ENCODE measurements around the gene SMYD3.
A peak's percentile ranks its signal among the peaks of the same experiment; 100 is the strongest.
"Not testable (repeated sequence)": the region's sequence is repeated elsewhere in the genome, so short reads cannot be mapped to it uniquely, and the experiment has no call there.

The SMYD3 gene

DNA sequence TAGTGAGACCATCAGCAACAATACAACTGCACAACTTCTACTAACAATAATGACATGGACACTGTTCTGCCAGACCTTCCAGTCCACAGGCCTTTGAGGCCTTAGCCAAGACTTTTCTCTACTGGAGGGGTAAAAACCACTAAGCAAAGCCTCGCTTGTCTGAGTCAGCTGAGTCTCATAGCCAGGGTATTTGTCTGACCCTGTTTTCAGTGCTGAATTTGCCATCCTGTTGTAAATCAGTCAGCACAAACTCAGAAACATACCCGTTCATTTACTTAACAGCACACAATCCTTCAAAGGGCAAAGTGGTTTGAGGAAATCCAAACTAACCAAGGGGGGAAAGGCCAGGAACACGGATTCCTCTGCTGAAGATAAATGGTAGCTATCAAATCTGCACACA is 537.8 kb downstream of the SMYD3 start:
- no peak for DNase-seq

DNA sequence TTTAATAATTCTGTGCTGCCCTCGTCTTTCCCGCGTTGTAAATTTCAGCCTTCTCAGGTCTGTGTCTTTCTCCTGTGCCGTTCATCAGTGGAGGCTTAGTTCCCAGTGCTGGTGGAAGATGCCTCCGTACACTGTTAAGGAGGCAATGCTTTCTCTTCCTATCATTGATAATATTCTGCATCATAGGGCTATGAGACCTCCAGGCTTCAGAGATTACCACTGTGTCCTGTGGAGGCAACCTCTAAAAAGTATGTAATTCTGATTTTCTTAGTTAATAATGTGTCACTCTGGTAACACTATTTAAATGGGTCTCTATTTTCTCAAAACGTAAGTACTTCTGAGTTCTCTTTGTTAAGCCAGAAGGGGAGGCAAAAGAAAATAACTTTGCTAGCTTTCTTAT is 538.3 kb downstream of the SMYD3 start:
- DNase-seq = no peak

DNA sequence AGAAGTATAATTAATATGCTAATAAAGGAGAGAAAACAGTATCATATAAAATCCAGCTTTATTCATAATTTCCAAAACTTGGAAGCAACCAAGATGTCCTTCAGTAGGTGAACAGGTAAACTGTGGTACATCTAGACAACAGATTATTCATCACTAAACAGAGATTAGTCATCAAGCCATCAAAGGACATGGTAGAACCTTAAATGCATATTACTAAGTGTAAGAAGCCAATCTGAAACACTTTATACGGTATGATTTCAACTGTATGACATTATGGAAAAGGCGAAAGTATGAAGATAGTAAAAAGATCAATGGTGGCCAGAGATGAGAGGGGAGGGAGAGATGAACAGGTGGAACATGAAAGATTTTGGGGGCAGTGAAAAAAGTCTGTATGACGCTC is 541.7 kb downstream of the SMYD3 start:
- no peak for DNase-seq

DNA sequence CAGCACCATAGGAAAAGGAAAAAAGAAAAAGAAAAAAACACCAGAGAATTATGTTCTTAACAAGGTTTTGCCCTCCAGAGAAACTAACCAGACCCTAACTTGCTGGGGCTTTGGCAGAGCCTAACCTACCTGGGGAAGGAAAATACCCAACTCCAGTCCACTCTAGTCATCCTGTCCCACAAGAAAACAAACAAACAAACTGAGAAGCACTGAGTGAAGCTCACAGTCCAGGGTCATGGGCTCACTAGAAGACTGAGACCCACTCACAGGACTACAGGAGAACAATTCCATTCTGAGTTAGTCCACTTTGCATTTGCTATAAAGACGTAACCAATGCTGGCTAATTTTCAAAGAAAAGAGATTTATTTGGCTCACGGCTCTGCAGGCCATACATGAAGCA is 543.4 kb downstream of the SMYD3 start:
- no peak for DNase-seq

DNA sequence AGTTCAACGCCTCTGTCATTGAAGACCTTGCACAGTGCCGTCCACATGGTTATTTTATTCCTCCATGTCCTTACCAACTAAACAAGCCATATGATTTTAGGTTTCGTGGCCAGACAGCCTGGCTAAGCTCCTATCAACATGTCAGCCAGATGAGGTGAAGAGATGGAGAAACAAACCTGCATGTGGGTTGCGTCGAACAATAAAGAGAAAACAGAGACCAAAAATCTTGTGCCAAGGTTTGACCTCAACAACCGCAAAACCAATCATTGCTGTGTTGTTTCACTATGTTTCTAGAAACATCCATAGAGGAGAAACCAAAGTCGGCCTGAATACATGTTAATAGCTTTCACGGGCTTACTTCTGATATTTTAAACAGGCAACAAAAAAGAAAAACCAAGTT is 544.6 kb downstream of the SMYD3 start:
- no peak for DNase-seq

DNA sequence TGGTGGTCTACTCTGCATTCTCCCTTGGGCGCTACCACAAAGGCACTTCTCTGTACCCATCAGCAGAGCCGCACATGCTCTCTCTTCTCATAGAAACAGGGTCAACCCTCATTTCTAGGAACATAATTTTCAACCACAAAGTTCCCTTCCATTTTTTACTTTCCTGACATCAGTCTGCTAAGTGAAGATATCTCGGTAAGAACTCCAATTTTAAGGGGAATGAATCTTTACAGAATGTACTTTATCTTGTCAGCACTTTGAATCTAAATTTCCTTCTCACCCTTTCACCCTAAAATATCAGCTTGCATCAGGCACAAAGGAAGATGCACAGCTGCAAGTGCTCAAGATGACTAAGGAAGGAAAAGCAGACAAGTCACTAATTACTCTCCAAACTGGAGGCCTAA is 545.9 kb downstream of the SMYD3 start:
- DNase-seq = no peak

DNA sequence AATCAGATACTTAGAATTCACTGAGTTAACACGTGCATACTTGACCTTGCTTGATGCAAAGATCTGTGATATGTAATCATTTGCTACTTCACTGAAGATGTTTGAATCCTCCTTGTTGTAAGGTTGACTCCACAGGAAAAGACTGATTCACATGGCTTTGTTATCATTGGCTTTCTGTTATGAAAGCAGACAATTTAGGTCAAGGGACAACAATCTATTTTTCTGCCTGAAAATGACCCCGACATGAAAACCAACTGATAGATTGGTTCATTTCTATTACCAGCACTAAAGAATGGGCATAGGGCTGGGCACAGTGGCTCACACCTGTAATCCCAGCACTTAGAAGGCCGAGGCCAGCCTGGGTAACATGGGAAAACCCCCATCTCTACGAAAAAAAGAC is 546.9 kb downstream of the SMYD3 start:
- DNase-seq = no peak

DNA sequence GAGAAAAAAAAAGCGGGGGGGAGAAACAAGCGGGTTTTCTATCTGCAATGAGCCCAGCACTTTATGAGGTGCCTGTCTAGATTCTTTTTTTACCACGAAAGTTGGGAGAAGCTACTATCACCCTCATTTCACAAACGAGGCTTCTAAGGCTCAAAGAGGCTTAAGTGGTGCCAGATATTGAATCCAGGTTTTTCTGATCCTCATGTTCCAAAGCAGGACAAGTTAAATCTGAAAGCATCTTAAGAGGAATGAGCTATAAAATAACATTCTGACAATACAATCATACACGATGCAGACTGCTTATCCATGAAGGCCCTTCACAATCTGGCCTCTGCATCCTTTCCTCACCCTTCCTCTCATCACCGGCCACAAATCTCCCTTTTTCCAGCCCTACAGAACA is 549.1 kb downstream of the SMYD3 start:
- DNase-seq = no peak

DNA sequence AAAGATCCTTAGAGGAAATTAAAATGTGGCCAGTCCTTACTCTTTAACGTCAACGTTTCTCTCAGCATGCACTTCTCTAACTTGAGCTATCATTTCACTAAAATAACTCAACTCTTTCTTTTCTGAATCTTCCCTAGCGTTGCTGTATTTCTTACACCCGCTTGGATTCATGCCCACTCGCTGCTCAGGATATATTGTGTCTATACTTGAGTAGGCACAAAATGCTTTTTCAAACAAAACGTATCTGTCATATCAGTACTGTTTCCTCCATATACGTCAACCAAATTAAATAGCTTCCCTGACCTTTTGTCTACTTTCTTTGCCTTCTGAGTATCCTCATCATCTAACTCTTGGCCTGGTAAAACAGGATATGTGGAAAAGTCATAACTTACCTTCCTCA is 549.7 kb downstream of the SMYD3 start:
- DNase-seq = no peak

DNA sequence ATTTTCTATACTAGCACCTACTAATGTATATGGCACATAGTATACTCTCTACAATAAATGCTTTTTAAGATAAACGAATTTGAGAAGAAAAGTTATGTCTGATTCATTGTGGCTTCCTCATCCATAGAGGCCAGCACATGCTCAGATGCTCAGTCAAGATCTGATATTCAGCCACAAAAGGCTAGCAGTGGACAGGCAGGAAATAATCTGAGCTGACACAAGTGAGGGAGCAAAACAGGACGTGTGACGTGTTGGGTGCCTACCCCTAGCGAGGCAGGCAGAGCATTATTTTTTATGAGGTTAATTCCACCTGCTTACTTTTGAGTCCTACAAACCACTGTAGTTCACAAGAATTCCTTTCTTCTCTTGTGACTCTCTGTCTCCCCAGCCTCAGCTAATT is 550.9 kb downstream of the SMYD3 start:
- peak; percentile 11 for DNase-seq

DNA sequence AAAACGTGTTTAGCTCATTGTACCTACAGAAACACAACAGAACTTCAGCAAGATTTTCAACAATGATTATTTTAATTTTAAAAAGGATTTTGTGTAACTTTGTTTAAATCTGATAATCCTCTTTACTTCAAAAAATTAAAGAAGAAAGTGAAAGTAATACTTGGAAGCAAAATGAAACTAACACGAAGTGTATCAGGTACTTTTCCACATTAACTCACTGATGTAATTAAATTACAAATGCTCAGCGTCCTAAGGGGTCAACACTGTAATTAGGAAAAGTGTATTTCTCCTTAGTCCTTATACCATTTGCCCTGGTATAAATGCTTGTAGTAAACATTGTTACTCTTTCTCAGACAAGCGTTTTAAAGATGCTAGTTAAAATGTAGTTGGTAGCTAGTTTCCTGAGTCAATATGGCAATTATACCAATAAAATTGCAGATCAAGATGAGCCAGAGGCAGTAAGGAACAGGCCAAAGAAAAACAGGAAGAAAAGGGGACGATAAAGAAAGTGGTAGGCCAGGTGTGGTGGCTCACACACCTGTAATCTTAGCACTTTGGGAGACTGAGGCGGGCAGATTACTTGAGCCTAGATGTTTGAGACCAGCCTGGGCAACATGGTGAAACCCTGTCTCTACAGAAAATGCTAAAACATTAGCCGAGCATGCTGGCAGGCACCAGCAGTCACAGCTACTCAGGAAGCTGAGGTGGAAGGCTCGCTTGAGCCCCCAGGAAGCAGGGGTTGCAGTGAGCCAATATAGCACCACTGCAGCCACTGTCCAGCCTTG is 553.0 kb downstream of the SMYD3 start:
- DNase-seq = no peak

DNA sequence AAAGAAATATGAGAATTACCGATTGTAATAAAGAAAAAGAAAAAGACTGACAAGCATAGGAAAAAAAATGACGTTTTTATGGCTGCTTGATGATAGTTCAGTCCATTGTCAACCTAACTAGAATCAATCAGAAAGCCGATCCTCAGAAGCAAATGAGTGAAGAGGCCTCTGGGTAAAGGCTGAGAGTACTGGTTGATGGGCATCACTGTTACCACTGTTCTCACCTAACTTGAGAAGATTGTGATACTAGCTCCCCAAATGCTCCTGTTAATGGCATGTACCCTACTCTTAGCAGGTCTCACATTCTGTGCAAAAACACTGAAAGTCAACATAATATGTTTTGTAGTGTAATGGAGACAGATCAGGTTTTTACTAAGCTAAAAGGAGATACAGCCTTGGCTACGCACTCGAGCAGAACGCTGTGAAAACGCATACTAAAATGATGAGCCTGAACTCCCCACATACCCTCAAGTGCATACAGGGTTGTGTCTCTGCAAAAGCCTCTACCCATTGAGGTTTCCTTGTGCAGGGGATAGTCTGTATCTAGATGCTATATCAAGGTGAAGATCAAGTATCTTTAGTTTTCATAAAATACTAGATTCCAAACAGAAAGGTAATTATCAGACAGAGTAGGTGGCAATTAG is 554.6 kb downstream of the SMYD3 start:
- no peak for DNase-seq

DNA sequence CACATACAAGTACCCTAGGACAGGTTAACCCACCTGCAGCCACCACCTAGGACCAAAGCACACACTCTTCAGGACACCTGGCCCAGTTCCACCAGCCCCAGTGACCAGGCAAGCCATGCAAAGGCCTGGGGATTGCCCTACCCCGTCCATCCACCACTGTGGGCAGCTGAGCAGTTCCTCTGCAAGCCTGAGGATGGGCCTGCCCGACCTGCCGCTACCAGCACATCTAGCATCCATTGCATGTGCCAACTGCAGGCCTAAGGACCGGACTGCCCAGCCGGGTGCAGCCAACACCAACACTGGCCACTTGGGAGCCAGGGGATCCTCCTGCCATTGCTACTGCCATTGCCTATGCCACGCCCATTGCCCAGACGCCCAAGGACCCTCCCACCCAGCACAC is 558.3 kb downstream of the SMYD3 start:
- DNase-seq = no peak

DNA sequence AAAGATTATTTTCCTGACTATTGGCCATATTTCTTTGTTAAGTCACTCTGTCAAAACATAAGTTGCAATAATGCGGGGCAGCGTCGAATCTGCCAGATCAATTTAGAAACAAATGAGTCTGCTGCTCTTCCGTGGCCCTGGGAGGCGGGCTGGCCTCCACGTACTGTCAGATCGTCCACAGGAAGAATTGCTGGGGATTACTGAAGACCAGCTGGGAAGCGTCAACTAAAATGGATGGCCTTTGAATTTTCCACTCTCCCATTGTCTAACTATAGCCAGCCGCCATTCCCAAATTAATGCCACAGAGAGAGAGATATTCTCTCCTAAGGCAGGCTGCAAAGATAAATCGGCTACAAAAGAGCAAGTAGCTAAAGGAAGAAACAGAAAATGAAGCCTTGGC is 560.2 kb downstream of the SMYD3 start:
- DNase-seq = no peak

DNA sequence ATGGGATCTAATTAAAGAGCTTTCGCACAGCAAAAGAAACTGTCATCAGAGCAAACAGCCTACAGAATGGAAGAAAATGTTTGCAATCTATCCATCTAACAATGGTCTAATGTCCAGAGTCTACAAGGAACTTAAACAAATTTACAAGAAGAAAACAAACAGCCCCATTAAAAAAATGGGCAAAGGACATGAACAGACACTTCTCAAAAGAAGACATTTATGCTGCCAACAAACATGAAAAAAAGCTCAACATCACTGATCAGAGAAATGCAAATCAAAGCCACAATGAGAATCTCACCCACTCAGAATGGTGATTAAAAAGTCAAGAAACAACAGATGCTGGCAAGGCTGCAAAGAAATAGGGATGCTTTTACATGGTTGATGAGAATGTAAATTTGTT is 561.9 kb downstream of the SMYD3 start:
- not testable (repeated sequence) for DNase-seq

DNA sequence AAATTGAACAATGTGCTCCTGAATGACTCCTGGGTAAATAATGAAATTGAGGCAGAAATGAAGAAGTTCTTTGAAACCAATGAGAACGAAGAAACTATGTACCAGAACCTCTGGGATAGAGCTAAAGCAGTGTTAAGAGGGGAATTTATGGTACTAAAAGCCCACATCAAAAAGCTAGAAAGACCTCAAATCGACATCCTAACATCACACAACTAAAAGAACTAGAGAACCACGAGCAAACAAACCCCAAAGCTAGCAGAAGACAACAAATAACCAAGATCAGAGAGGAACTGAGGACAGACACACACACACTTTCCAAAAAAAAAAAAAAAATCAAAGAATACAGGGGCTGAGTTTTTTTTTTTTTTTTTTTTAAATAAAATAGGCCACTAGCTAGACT is 564.2 kb downstream of the SMYD3 start:
- DNase-seq = no peak

DNA sequence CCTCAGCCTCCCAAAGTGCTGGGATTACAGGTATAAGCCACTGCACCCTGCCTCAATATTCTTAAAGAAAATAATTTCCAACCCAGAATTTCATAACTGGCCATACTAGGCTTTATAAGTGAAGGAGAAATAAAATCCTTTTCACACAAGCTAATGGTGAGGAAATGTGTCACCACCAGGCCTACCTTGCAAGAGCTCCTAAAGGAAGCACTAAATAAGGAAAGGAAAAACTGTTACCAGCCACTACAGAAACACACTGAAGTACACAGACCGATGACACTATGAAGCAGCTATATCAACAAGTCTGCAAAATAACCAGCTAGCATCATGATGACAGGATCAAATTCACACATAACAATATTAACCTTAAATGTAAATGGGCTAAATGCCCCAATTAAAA is 565.3 kb downstream of the SMYD3 start:
- not testable (repeated sequence) for DNase-seq

DNA sequence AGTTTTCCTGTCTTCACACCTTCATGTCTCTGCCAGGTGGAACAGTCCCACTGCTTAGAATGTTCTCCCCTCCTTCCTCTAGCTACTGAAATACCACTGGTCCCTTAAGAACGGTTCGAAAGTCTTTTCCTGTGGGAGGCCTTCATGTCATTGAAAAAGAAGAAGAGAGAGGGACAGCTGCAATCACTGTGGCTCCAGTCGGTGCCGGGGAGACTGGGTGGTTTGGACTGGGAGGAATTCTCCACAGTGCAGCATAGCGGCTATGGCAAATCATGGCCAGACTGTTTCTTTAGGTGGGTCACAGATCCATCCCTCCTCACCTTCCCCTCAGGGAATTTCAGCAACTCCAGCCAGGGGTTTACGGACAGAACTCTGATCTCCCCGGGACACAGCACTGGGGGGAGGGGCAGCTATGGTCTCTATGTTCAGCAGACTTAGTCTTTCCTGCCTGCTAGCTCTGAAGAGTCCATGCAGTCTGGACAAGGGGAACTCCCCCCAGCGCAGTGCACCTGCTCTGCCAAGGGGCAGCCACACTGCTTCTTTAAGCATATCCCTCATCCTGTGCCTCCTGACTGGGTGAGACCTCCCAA is 567.2 kb downstream of the SMYD3 start:
- DNase-seq = no peak

DNA sequence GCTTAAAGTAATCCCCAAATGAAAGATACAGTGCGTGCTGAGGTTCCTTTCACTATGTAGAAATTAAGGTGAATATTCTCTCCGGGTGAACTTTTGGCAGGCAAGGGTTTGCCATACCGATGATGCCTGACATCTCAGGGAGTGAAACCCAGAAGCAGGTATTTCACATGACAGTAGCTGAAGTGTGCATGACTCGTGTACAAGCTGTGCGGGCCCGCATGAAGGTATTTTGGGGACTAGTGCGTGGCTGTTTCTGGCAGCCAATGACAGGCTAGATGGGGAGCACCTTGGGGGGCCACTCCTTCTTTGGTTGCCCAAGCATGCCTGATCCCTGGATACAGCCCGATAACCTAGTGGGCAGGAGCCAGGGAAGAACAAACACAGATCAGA is 569.0 kb downstream of the SMYD3 start:
- DNase-seq = no peak

DNA sequence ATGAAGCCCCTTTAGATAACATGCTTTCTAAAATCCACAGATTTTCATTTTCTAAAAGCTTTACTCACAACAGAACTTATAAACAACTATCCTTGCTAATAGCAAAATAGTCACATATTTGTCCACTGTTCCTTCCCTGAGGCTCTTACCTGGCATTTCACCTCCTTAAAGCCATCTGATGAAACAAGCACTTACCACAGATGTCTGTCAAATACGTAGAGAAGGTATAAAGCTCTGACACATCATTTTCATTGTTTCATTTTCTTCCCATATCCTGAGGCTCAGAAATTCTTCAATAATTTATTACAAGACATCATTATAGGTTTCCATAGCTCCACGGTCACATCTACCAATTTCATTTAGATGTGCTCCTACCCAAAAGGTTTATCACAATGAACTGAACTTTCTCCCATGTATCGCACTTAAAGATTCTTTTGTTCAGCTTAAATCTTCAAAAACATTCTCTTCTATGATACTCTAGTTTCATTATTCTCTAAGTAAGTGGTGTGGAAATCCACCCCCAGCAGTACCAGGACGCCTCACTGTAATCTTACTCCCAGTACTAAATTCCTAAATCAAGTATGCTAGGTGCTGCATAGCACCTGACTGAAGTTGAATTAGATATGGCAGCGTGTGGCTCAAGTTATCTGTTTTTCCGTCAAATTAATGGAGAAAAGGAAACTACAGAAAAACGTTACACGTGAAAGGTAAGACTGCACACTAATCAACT is 569.6 kb downstream of the SMYD3 start:
- DNase-seq = no peak

DNA sequence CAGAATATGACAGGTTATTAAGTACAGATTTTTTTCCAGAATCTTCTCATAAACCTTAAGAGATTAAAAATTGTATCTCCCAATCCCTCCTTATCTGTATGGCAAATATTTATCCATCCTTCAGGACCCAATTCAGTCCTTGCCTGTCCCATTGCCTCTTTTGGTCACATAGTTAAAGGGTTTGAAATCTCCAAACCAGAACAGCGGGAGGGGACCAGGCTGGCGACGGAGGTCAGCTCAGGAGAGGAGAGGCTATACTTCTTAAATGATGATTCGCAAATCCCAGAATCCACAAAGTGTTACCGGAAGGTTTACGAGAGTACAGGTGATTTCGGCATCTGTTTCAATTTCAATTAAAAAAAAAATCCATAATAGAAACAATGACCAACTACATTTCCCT is 572.7 kb downstream of the SMYD3 start:
- DNase-seq = no peak

DNA sequence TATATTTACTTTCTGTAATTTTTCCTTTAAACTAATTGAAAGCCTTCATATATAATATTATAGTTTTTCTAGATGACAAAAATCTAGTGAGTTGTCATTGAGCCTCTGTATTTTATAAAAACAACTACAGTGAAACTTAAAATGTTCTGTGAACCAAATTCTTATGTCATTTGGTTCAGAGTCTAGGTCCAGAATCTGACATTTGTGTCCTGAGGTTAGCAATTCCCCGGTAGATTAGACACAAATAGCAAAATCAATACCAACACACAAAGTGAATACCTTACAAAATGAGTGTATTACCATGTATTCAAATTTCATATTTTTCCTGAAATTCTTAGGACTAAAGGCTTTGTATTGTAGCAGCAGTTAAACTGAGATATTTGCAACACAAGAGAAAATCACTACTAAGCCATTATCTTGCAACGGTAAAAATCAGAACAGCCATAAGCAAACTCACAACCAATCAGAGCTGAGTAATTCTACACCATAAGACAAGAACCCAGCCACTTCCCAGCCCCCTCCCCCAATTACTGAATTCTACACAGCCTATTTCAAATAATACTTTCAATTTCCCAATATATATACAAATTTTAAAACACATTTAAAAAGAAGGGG is 573.5 kb downstream of the SMYD3 start:
- DNase-seq = no peak

DNA sequence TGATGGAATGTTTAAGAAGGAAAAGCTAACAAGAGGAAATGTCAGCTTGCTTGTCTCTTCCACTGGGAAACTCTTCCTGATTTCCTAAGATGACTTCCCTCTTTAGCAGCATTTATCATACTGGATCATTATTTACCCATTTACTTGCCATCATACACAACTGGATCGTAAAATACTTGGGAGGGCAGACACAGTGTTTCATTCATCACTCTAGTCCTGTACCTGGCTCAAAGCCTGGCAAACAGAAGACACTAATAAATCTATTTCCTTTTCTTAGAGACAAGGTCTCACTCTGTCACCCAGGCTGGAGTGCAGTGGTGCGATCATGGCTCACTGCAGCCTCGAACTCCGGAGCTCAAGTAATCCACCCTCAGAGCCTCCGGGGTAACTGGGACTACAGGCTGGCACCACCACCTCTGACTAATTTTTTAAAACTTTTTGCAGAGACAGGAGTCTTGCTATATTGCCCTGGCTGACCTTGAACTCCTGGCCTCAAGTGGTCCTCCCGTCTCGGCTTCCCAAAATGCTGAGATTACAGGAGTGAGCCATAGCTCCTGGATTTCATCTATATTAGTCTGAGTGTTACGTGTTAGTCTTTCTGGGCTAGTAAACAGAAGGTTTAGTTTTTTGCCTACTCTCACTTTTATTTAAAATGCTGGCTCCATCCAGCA is 574.6 kb downstream of the SMYD3 start:
- DNase-seq = no peak

Data from MV-4-11 (cell line).